Measurements from ENCODE around the gene UAP1L1. TPM values are rescaled to one million over a fixed set of nuclear protein-coding genes. Genes with fewer than 3 reads are reported as not detected.

Gene UAP1L1
- total RNA-seq, 1 donor = 16.0 TPM

- H3K4me3 ChIP-seq (ENCODE audit: low read depth, low read length) = peak overlapping the region; percentile 81
- TF ChIP-seq, protein P1, sequence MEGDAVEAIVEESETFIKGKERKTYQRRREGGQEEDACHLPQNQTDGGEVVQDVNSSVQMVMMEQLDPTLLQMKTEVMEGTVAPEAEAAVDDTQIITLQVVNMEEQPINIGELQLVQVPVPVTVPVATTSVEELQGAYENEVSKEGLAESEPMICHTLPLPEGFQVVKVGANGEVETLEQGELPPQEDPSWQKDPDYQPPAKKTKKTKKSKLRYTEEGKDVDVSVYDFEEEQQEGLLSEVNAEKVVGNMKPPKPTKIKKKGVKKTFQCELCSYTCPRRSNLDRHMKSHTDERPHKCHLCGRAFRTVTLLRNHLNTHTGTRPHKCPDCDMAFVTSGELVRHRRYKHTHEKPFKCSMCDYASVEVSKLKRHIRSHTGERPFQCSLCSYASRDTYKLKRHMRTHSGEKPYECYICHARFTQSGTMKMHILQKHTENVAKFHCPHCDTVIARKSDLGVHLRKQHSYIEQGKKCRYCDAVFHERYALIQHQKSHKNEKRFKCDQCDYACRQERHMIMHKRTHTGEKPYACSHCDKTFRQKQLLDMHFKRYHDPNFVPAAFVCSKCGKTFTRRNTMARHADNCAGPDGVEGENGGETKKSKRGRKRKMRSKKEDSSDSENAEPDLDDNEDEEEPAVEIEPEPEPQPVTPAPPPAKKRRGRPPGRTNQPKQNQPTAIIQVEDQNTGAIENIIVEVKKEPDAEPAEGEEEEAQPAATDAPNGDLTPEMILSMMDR (IDR thresholded peaks at IDR 0.05; ENCODE audit: insufficient read depth, low read depth, low read length) = no peak
- no peak for DNase-seq (ENCODE audit: low read depth)
These were observed 51.0 kb downstream of the UAP1L1 start for GRCh38 chr9:137128158-137128861.

GRCh38 chr9:137128862-137129455 is 51.6 kb downstream of the UAP1L1 start:
- DNase-seq (ENCODE audit: low read depth) = peak; percentile 60
- TF ChIP-seq, protein P1 (IDR thresholded peaks at IDR 0.05; ENCODE audit: insufficient read depth, low read depth, low read length) = no peak
- H3K4me3 ChIP-seq (ENCODE audit: low read depth, low read length) = peak overlapping the region; percentile 81

- TF ChIP-seq, protein P1 (IDR thresholded peaks at IDR 0.05; ENCODE audit: insufficient read depth, low read depth, low read length) = no peak
- peak; percentile 92 for DNase-seq (ENCODE audit: low read depth)
- peak overlapping the region; percentile 81 for H3K4me3 ChIP-seq (ENCODE audit: low read depth, low read length)
These were observed 52.3 kb downstream of the UAP1L1 start for GRCh38 chr9:137129456-137130175.

DNA sequence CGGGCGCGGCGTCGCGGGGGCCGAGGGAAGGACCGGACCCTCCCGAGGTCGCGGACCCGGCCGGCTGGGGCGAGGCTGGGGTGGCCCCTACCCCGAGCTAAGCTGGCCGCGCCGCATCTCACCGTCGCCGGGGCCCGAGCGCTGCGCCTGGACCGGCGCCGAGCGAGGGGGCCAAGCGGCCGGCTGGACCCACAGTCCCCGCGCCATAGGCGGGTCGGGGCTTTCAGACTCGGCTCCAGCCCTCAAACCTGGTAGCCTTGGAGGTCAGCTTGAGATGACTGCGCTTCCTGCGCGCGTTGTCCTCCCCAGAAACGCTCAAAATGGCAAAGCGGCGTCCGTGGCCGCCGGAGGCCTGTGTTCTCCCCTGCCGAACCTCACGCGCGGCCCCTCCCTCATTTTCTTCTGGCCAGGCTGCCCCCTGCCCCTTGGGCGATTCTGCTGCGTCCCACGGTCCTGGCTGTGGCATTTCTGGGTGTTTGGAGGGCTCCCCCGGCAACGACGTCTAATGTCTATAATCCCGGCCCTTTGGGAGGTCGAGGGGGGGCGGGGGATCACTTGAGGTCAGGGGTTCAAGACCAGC is 52.9 kb downstream of the UAP1L1 start:
- peak; percentile 9 for DNase-seq (ENCODE audit: low read depth)
- peak overlapping the region; percentile 81 for H3K4me3 ChIP-seq (ENCODE audit: low read depth, low read length)
- TF ChIP-seq, protein P1 (IDR thresholded peaks at IDR 0.05; ENCODE audit: insufficient read depth, low read depth, low read length) = no peak

Small RNA genes lying within 50 kb of the gene (small RNA-seq; reads per million reads assigned to genes)
- not detected for gene RF00153

Other genes with a start within 250 kb of the UAP1L1 start
- gene AJM1, start 235.0 kb upstream of the UAP1L1 start, total RNA-seq = 0.86 and 1.3 TPM in 2 replicates
- 75.4 and 105 TPM in 2 replicates for gene PHPT1, start 228.1 kb upstream of the UAP1L1 start, total RNA-seq
- gene MAMDC4, start 225.2 kb upstream of the UAP1L1 start, total RNA-seq = 1.6 and 3.0 TPM in 2 replicates
- 146 and 163 TPM in 2 replicates for gene EDF1, start 211.2 kb upstream of the UAP1L1 start, total RNA-seq
- gene TRAF2, start 191.0 kb upstream of the UAP1L1 start, total RNA-seq = 11.0 and 16.8 TPM in 2 replicates
- gene FBXW5, start 132.8 kb upstream of the UAP1L1 start, total RNA-seq = 104 and 115 TPM in 2 replicates
- 0.86 TPM in 1 of 2 replicates, not detected in the other for gene C8G, start 132.3 kb upstream of the UAP1L1 start, total RNA-seq
- gene LCN12, start 125.2 kb upstream of the UAP1L1 start, total RNA-seq = 0.86 TPM in 1 of 2 replicates, not detected in the other
- gene PTGDS, start 100.0 kb upstream of the UAP1L1 start, total RNA-seq = 10.8 and 21.9 TPM in 2 replicates
- gene LCNL1, start 94.5 kb upstream of the UAP1L1 start, total RNA-seq = 3.2 and 3.5 TPM in 2 replicates
- gene PAXX, start 85.1 kb upstream of the UAP1L1 start, total RNA-seq = 9.9 and 18.0 TPM in 2 replicates
- 19.0 and 43.2 TPM in 2 replicates for gene CLIC3, start 80.9 kb upstream of the UAP1L1 start, total RNA-seq
- gene ABCA2, start 49.3 kb upstream of the UAP1L1 start, total RNA-seq = 14.7 and 15.5 TPM in 2 replicates
- not detected in 2 replicates for gene FUT7, start 45.4 kb upstream of the UAP1L1 start, total RNA-seq
- 6.4 and 13.0 TPM in 2 replicates for gene NPDC1, start 31.3 kb upstream of the UAP1L1 start, total RNA-seq
- not detected in 2 replicates for gene ENTPD2, start 23.5 kb upstream of the UAP1L1 start, total RNA-seq
- 5.2 TPM in 2 replicates for gene SAPCD2, start 7.0 kb upstream of the UAP1L1 start, total RNA-seq
- gene MAN1B1, start 9.5 kb downstream of the UAP1L1 start, total RNA-seq = 65.6 and 65.7 TPM in 2 replicates
- gene DPP7, start 37.2 kb downstream of the UAP1L1 start, total RNA-seq = 41.5 and 44.8 TPM in 2 replicates
- under 0.01 TPM in 1 of 2 replicates, not detected in the other for gene GRIN1, start 61.6 kb downstream of the UAP1L1 start, total RNA-seq
- gene LRRC26, start 92.5 kb downstream of the UAP1L1 start, total RNA-seq = not detected in 2 replicates
- gene TMEM210, start 94.5 kb downstream of the UAP1L1 start, total RNA-seq = not detected in 2 replicates
- 22.9 and 24.8 TPM in 2 replicates for gene ANAPC2, start 111.0 kb downstream of the UAP1L1 start, total RNA-seq
- 58.7 and 81.5 TPM in 2 replicates for gene SSNA1, start 111.2 kb downstream of the UAP1L1 start, total RNA-seq
- gene TPRN, start 123.2 kb downstream of the UAP1L1 start, total RNA-seq = 6.9 and 8.1 TPM in 2 replicates
- 33.2 and 40.2 TPM in 2 replicates for gene TMEM203, start 128.1 kb downstream of the UAP1L1 start, total RNA-seq
- gene NDOR1, start 128.2 kb downstream of the UAP1L1 start, total RNA-seq = 7.8 and 11.0 TPM in 2 replicates
- gene RNF208, start 144.7 kb downstream of the UAP1L1 start, total RNA-seq = under 0.01 TPM in 1 of 2 replicates, not detected in the other
- under 0.01 and 0.64 TPM in 2 replicates for gene CYSRT1, start 147.7 kb downstream of the UAP1L1 start, total RNA-seq
- not detected in 2 replicates for gene RNF224, start 150.0 kb downstream of the UAP1L1 start, total RNA-seq
- under 0.01 TPM in 1 of 2 replicates, not detected in the other for gene SLC34A3, start 153.4 kb downstream of the UAP1L1 start, total RNA-seq
- 151 and 218 TPM in 2 replicates for gene TUBB4B, start 163.8 kb downstream of the UAP1L1 start, total RNA-seq
- not detected in 2 replicates for gene STPG3, start 173.8 kb downstream of the UAP1L1 start, total RNA-seq
- 47.1 and 48.6 TPM in 2 replicates for gene NELFB, start 177.8 kb downstream of the UAP1L1 start, total RNA-seq
- 39.3 and 42.3 TPM in 2 replicates for gene TOR4A, start 200.2 kb downstream of the UAP1L1 start, total RNA-seq
- gene NRARP, start 224.8 kb downstream of the UAP1L1 start, total RNA-seq = under 0.01 and 0.32 TPM in 2 replicates